Suprapubic skin (tissue), 4 donors: ENCODE measurements around the gene ASF1B. TPM values are rescaled to one million over a fixed set of nuclear protein-coding genes. Genes with fewer than 3 reads are reported as not detected.

ENCODE experiments used
- DNase-seq, 2 donors: peaks; one replicate each; pipeline ENCODE4 v3.0.0-alpha.2; 2019; ENCODE audit warnings: low spot score in 2 of 2
- H3K27ac ChIP-seq: fragments of 200-600 bp; sonication (generic); one replicate; pipeline ENCODE4 v1.5.1; 2019
- H3K27me3 ChIP-seq: fragments of 200-600 bp; sonication (generic); one replicate; pipeline ENCODE4 v1.5.1; 2019
- H3K36me3 ChIP-seq: fragments of 200-600 bp; sonication (generic); one replicate; pipeline ENCODE4 v1.5.1; 2019
- H3K4me1 ChIP-seq: fragments of 200-600 bp; sonication (generic); one replicate; pipeline ENCODE4 v1.5.1; 2019
- H3K4me3 ChIP-seq: fragments of 200-600 bp; sonication (generic); one replicate; pipeline ENCODE4 v1.5.1; 2019; ENCODE audit warnings: mild to moderate bottlenecking
- H3K9me3 ChIP-seq: fragments of 200-600 bp; sonication (generic); one replicate; pipeline ENCODE4 v1.5.1; 2019
- CTCF ChIP-seq, 2 donors: fragments of 200-600 bp in 1 of 2; fragments of 450-650 bp in 1 of 2; sonication (generic) in 1 of 2; IDR thresholded peaks; one replicate each; pipeline ENCODE4 v1.5.1; 2016 to 2019; ENCODE audit warnings: antibody characterized with exemption in 2 of 2, mild to moderate bottlenecking in 1 of 2, moderate library complexity in 1 of 2
- EP300 ChIP-seq: sonication (generic); formaldehyde crosslinking; IDR thresholded peaks from one replicate; pipeline ENCODE4 v1.6.1; 2017; ENCODE audit warnings: antibody characterized with exemption
- POLR2A ChIP-seq, 2 donors: fragments of 450-650 bp; IDR thresholded peaks; one replicate each; pipeline ENCODE4 v1.6.1; 2017; ENCODE audit warnings: antibody characterized with exemption in 2 of 2, mild to moderate bottlenecking in 2 of 2, moderate library complexity in 2 of 2
- POLR2AphosphoS5 ChIP-seq, 3 donors: sonication (generic); formaldehyde crosslinking; IDR thresholded peaks; one replicate each; pipeline ENCODE4 v1.6.1; 2017; ENCODE audit warnings: antibody characterized with exemption in 3 of 3
- WGBS: methylation state at CpG from one replicate; pipeline ENCODE4 v1.1.5; 2018; 5-methylcytosine and 5-hydroxymethylcytosine counted together
- total RNA-seq, 4 donors: library from RNA; depleted of rRNA; stranded (reverse); fragments of >200 nt; gene quantifications; one replicate each; pipeline ENCODE4 v1.1.0, GENCODE V29; 2016

The ASF1B gene
- total RNA-seq, 4 donors from 2014 or later = 3.4 to 8.8 (median 7.8) TPM

GRCh38 chr19:14152713-14153112 is 16.3 kb upstream of the ASF1B start:
- no peak overlapping the region for H3K27ac ChIP-seq
- no peak overlapping the region for H3K4me3 ChIP-seq
- H3K27me3 ChIP-seq = no peaks in the 10 kb centered on the region
- H3K9me3 ChIP-seq = no peaks in the 10 kb centered on the region
- no peak for DNase-seq
- H3K36me3 ChIP-seq = peaks cover 55% of the 10 kb centered on the region
- 86% methylated on average over 8 of the region's 12 CpGs for WGBS
- TF ChIP-seq EP300 (no peak), POLR2AphosphoS5 (IDR thresholded peaks at IDR 0.05) (no peak), POLR2A (IDR thresholded peaks at IDR 0.05) (no peak), CTCF (IDR thresholded peaks at IDR 0.05) (no peak)
- H3K4me1 ChIP-seq = peaks cover 30% of the 10 kb centered on the region

- H3K4me3 ChIP-seq = no peak overlapping the region
- H3K4me1 ChIP-seq = peaks cover 37% of the 10 kb centered on the region
- H3K36me3 ChIP-seq = peaks cover 38% of the 10 kb centered on the region
- no peaks in the 10 kb centered on the region for H3K27me3 ChIP-seq
- WGBS = 89% methylated on average over 21 of the region's 47 CpGs
- no peak overlapping the region for H3K27ac ChIP-seq
- no peak for DNase-seq
- H3K9me3 ChIP-seq = no peaks in the 10 kb centered on the region
- no peak for TF ChIP-seq POLR2A (IDR thresholded peaks at IDR 0.05)
- TF ChIP-seq EP300 = no peak
- no peak for TF ChIP-seq POLR2AphosphoS5 (IDR thresholded peaks at IDR 0.05)
- no peak for TF ChIP-seq CTCF (IDR thresholded peaks at IDR 0.05)
These were observed 14.6 kb upstream of the ASF1B start for GRCh38 chr19:14150770-14151661.

- H3K27me3 ChIP-seq = no peaks in the 10 kb centered on the region
- TF ChIP-seq POLR2AphosphoS5 (IDR thresholded peaks at IDR 0.05) = no peak
- TF ChIP-seq EP300 = no peak
- no peak for TF ChIP-seq POLR2A (IDR thresholded peaks at IDR 0.05)
- no peak for TF ChIP-seq CTCF (IDR thresholded peaks at IDR 0.05)
- no peak for DNase-seq
These were observed 13.8 kb upstream of the ASF1B start for GRCh38 chr19:14150041-14150769.

GRCh38 chr19:14149509-14149994 is 13.2 kb upstream of the ASF1B start:
- peak overlapping the region; percentile 36 for H3K4me3 ChIP-seq
- H3K36me3 ChIP-seq = peaks cover 24% of the 10 kb centered on the region
- no peaks in the 10 kb centered on the region for H3K27me3 ChIP-seq
- 0% methylated on average over 21 of the region's 21 CpGs for WGBS
- peaks cover 37% of the 10 kb centered on the region for H3K4me1 ChIP-seq
- H3K9me3 ChIP-seq = no peaks in the 10 kb centered on the region
- no peak for TF ChIP-seq CTCF (IDR thresholded peaks at IDR 0.05)
- no peak for TF ChIP-seq POLR2A (IDR thresholded peaks at IDR 0.05)
- no peak for TF ChIP-seq EP300
- no peak for TF ChIP-seq POLR2AphosphoS5 (IDR thresholded peaks at IDR 0.05)
- DNase-seq = peak in 1 of 2 donors; percentile 86
- H3K27ac ChIP-seq = peak overlapping the region; percentile 56

More at GRCh38 chr19:14150041-14150769, 13.8 kb upstream of the ASF1B start:
- WGBS = 51% methylated on average over 9 of the region's 10 CpGs
- Histone ChIP-seq H3K36me3 (peaks cover 30% of the 10 kb centered on the region), H3K27ac (peak overlapping the region; percentile 56), H3K4me3 (peak overlapping the region; percentile 36), H3K4me1 (peaks cover 37% of the 10 kb centered on the region), H3K9me3 (no peaks in the 10 kb centered on the region)
